ENCODE results near the gene IGFN1. TPM values are rescaled to one million over a fixed set of nuclear protein-coding genes. Genes with fewer than 3 reads are reported as not detected.
"Not testable (repeated sequence)": the region's sequence is repeated elsewhere in the genome, so short reads cannot be mapped to it uniquely, and the experiment has no call there.

Gene IGFN1
- total and polyA plus RNA-seq, 2 experiments from 2014 or later = 0.37 to 3.1 TPM

DNA sequence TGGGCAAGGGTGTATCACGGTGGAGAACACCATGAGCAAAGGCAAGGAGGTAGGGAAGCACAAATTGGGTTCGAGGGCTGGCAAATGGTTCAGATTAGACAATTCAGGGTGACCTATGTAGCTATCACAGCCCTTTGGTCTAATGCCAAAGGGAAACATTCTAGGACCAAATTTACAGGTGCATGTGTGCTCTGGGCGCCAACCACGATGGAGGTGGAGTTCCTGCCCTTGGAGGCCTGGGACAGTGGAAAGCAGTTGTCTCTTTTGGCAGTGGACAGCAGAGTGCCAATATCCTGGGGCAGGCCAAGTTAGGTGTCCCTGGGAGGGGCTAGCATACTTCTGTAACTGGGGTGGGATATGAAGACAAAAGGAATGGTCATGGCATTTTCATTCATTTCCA is 40.1 kb downstream of the IGFN1 start:
- no peaks in the 10 kb centered on the region for H3K9me2 ChIP-seq (replicated peaks; ENCODE audit: insufficient read depth)

DNA sequence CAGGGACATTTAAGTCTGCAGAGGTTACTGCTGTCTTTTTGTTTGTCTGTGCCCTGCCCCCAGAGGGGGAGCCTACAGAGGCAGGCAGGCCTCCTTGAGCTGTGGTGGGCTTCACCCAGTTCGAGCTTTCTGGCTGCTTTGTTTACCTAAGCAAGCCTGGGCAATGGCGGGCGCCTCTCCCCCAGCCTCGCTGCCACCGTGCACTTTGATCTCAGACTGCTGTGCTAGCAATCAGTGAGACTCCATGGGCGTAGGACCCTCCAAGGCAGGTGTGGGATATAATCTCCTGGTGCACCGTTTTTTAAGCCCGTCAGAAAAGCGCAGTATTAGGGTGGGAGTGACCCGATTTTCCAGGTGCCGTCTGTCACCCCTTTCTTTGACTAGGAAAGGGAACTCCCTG is 49.0 kb downstream of the IGFN1 start:
- WGBS (ENCODE audit: low lambda C conversion rate, missing lambda C conversion rate) = 87% methylated on average over 11 of the region's 11 CpGs
- H3K9me3 ChIP-seq (ENCODE audit: low read depth); H3K27ac ChIP-seq; H3K4me3 ChIP-seq; DNase-seq (ENCODE audit: low spot score); H4K20me1 ChIP-seq (ENCODE audit: insufficient read depth, poor library complexity, severe bottlenecking); H3K4me2 ChIP-seq; H3K36me3 ChIP-seq (replicated peaks; ENCODE audit: insufficient read depth, low read depth); H2AFZ ChIP-seq; H3K79me2 ChIP-seq; H3K4me1 ChIP-seq (ENCODE audit: insufficient read depth); H3K9me2 ChIP-seq (replicated peaks; ENCODE audit: insufficient read depth); H3K27me3 ChIP-seq: not testable (repeated sequence)

More for the DNA sequence above, 40.1 kb downstream of the IGFN1 start:
- Histone ChIP-seq H3K4me2 (no peak overlapping the region), H3K79me2 (no peaks in the 10 kb centered on the region), H3K36me3 (replicated peaks; ENCODE audit: insufficient read depth, low read depth) (no peaks in the 10 kb centered on the region), H4K20me1 (ENCODE audit: insufficient read depth, poor library complexity, severe bottlenecking) (no peaks in the 10 kb centered on the region), H3K9me3 (ENCODE audit: low read depth) (no peaks in the 10 kb centered on the region), H3K27ac (no peak overlapping the region), H3K4me1 (ENCODE audit: insufficient read depth) (no peaks in the 10 kb centered on the region), H3K27me3 (no peaks in the 10 kb centered on the region), H3K4me3 (no peak overlapping the region), H2AFZ (no peak overlapping the region)
- DNase-seq (ENCODE audit: low spot score) = no peak
- WGBS (ENCODE audit: low lambda C conversion rate, missing lambda C conversion rate) = 89% methylated on average over 4 of the region's 4 CpGs
- TF ChIP-seq EZH2phosphoT487 (IDR thresholded peaks at IDR 0.05; ENCODE audit: low read depth, severe bottlenecking, unreplicated experiment) (no peak), EZH2 (IDR thresholded peaks at IDR 0.05; ENCODE audit: borderline replicate concordance) (no peak)
- TF ChIP-seq, protein P1, sequence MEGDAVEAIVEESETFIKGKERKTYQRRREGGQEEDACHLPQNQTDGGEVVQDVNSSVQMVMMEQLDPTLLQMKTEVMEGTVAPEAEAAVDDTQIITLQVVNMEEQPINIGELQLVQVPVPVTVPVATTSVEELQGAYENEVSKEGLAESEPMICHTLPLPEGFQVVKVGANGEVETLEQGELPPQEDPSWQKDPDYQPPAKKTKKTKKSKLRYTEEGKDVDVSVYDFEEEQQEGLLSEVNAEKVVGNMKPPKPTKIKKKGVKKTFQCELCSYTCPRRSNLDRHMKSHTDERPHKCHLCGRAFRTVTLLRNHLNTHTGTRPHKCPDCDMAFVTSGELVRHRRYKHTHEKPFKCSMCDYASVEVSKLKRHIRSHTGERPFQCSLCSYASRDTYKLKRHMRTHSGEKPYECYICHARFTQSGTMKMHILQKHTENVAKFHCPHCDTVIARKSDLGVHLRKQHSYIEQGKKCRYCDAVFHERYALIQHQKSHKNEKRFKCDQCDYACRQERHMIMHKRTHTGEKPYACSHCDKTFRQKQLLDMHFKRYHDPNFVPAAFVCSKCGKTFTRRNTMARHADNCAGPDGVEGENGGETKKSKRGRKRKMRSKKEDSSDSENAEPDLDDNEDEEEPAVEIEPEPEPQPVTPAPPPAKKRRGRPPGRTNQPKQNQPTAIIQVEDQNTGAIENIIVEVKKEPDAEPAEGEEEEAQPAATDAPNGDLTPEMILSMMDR (IDR thresholded peaks at IDR 0.05; ENCODE audit: poor library complexity) = no peak

DNA sequence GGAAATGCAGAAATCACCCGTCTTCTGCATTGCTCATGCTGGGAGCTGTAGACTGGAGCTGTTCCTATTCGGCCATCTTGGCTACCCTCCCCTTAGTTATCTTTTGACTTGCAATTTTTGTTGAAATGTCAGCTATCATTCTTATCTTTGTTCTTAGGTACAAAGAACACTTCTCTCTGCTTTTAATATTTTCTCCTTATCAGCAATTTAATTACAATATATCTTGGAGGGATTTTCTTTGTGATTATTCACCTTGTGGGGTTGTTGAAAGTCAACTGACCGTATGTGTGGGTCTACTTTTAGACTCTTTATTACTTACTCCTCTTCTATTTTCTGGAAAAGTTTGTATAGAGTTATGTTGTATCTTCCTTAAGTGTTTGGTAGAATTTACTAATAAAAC is 49.5 kb downstream of the IGFN1 start:
- no peaks in the 10 kb centered on the region for H3K27me3 ChIP-seq
- no peaks in the 10 kb centered on the region for H3K36me3 ChIP-seq (replicated peaks; ENCODE audit: insufficient read depth, low read depth)
- no peak overlapping the region for H3K4me3 ChIP-seq
- H4K20me1 ChIP-seq (ENCODE audit: insufficient read depth, poor library complexity, severe bottlenecking) = no peaks in the 10 kb centered on the region
- DNase-seq (ENCODE audit: low spot score) = no peak
- no peak overlapping the region for H2AFZ ChIP-seq
- 89% methylated on average over 3 of the region's 3 CpGs for WGBS (ENCODE audit: low lambda C conversion rate, missing lambda C conversion rate)
- no peaks in the 10 kb centered on the region for H3K4me1 ChIP-seq (ENCODE audit: insufficient read depth)
- no peaks in the 10 kb centered on the region for H3K9me3 ChIP-seq (ENCODE audit: low read depth)
- TF ChIP-seq, protein P1 (IDR thresholded peaks at IDR 0.05; ENCODE audit: poor library complexity) = no peak
- no peak for TF ChIP-seq EZH2 (IDR thresholded peaks at IDR 0.05; ENCODE audit: borderline replicate concordance)
- TF ChIP-seq EZH2phosphoT487 (IDR thresholded peaks at IDR 0.05; ENCODE audit: low read depth, severe bottlenecking, unreplicated experiment) = no peak
- no peaks in the 10 kb centered on the region for H3K9me2 ChIP-seq (replicated peaks; ENCODE audit: insufficient read depth)
- H3K79me2 ChIP-seq = no peaks in the 10 kb centered on the region
- H3K27ac ChIP-seq = no peak overlapping the region
- no peak overlapping the region for H3K4me2 ChIP-seq

GRCh38 chr1:201241736-201242135 is 51.1 kb downstream of the IGFN1 start:
- no peak for DNase-seq (ENCODE audit: low spot score)
- no peaks in the 10 kb centered on the region for H3K79me2 ChIP-seq
- H3K4me2 ChIP-seq = no peak overlapping the region
- no peaks in the 10 kb centered on the region for H3K27me3 ChIP-seq
- no peaks in the 10 kb centered on the region for H3K9me2 ChIP-seq (replicated peaks; ENCODE audit: insufficient read depth)
- WGBS (ENCODE audit: low lambda C conversion rate, missing lambda C conversion rate) = 90% methylated on average over 2 of the region's 2 CpGs
- H3K4me1 ChIP-seq (ENCODE audit: insufficient read depth) = no peaks in the 10 kb centered on the region
- no peaks in the 10 kb centered on the region for H3K36me3 ChIP-seq (replicated peaks; ENCODE audit: insufficient read depth, low read depth)
- H4K20me1 ChIP-seq (ENCODE audit: insufficient read depth, poor library complexity, severe bottlenecking) = no peaks in the 10 kb centered on the region
- H2AFZ ChIP-seq = no peak overlapping the region
- H3K9me3 ChIP-seq (ENCODE audit: low read depth) = no peaks in the 10 kb centered on the region
- H3K4me3 ChIP-seq = no peak overlapping the region
- H3K27ac ChIP-seq = no peak overlapping the region
- TF ChIP-seq EZH2phosphoT487 (IDR thresholded peaks at IDR 0.05; ENCODE audit: low read depth, severe bottlenecking, unreplicated experiment) (no peak), EZH2 (IDR thresholded peaks at IDR 0.05; ENCODE audit: borderline replicate concordance) (no peak)
- TF ChIP-seq, protein P1 (IDR thresholded peaks at IDR 0.05; ENCODE audit: poor library complexity) = no peak
